ENCODE measurements around the gene DLGAP4. TPM values are rescaled to one million over a fixed set of nuclear protein-coding genes. Genes with fewer than 3 reads are reported as not detected.

Gene DLGAP4
- total and polyA plus RNA-seq, 3 experiments from 2014 or later: 15.5 to 19.3 (median 19.1) TPM

- Histone ChIP-seq H3K27me3 (ENCODE audit: insufficient read depth, low read length, poor library complexity, severe bottlenecking) (no peaks in the 10 kb centered on the region), H3K4me1 (ENCODE audit: insufficient read depth, low read length) (no peaks in the 10 kb centered on the region), H3K9me3 (ENCODE audit: low read length) (no peaks in the 10 kb centered on the region), H3K36me3 (ENCODE audit: insufficient read depth, low read length) (no peaks in the 10 kb centered on the region), H3K4me3 (ENCODE audit: low read length) (no peak overlapping the region), H3K27ac (ENCODE audit: low read depth, low read length) (no peak overlapping the region)
- no peaks in the 10 kb centered on the region for H3K9me3 Mint-ChIP-seq
- ChIA-PET CTCF (no interaction called here), POLR2A (no interaction called here)
- no peak overlapping the region for H3K27ac Mint-ChIP-seq
- no peak for DNase-seq
- no peaks in the 10 kb centered on the region for H3K4me1 Mint-ChIP-seq
- peaks cover 11 to 32% of the 10 kb centered on the region in 2 donors for H3K27me3 Mint-ChIP-seq
- peaks cover 0 to 1% (median 0%) of the 10 kb centered on the region in 3 donors for H3K36me3 Mint-ChIP-seq
- no peak overlapping the region for H3K4me3 Mint-ChIP-seq
Observed at GRCh38 chr20:36392989-36393388, 86.8 kb downstream of the DLGAP4 start.

- Mint-ChIP-seq H3K9me3 (no peaks in the 10 kb centered on the region), H3K36me3 (peaks cover 0 to 1% (median 0%) of the 10 kb centered on the region in 3 donors), H3K27ac (no peak overlapping the region), H3K4me3 (no peak overlapping the region), H3K4me1 (no peaks in the 10 kb centered on the region), H3K27me3 (peaks cover 15 to 33% of the 10 kb centered on the region in 2 donors)
- H3K27me3 ChIP-seq (ENCODE audit: insufficient read depth, low read length, poor library complexity, severe bottlenecking): no peaks in the 10 kb centered on the region
- ChIA-PET POLR2A (no interaction called here), CTCF (no interaction called here)
- DNase-seq: no peak
- no peaks in the 10 kb centered on the region for H3K4me1 ChIP-seq (ENCODE audit: insufficient read depth, low read length)
- no peak overlapping the region for H3K27ac ChIP-seq (ENCODE audit: low read depth, low read length)
- H3K4me3 ChIP-seq (ENCODE audit: low read length): no peak overlapping the region
- no peaks in the 10 kb centered on the region for H3K9me3 ChIP-seq (ENCODE audit: low read length)
- no peaks in the 10 kb centered on the region for H3K36me3 ChIP-seq (ENCODE audit: insufficient read depth, low read length)
Observed at GRCh38 chr20:36394340-36394965, 88.3 kb downstream of the DLGAP4 start.

GRCh38 chr20:36396340-36396739 is 90.2 kb downstream of the DLGAP4 start:
- H3K4me3 ChIP-seq (ENCODE audit: low read length): no peak overlapping the region
- Mint-ChIP-seq H3K4me3 (no peak overlapping the region), H3K36me3 (peaks cover 0 to 1% (median 0%) of the 10 kb centered on the region in 3 donors), H3K4me1 (peaks cover 0 to 6% (median 5%) of the 10 kb centered on the region in 3 donors), H3K27ac (peak overlapping the region in 1 of 8 donors; percentile 0), H3K9me3 (peaks cover 0 to under 1% (median 0%) of the 10 kb centered on the region in 5 donors), H3K27me3 (peaks cover 18 to 29% of the 10 kb centered on the region in 2 donors)
- no peaks in the 10 kb centered on the region for H3K4me1 ChIP-seq (ENCODE audit: insufficient read depth, low read length)
- no peaks in the 10 kb centered on the region for H3K36me3 ChIP-seq (ENCODE audit: insufficient read depth, low read length)
- no peak overlapping the region for H3K27ac ChIP-seq (ENCODE audit: low read depth, low read length)
- no peak for DNase-seq
- H3K27me3 ChIP-seq (ENCODE audit: insufficient read depth, low read length, poor library complexity, severe bottlenecking): peaks cover 4% of the 10 kb centered on the region
- ChIA-PET POLR2A (no interaction called here), CTCF (no interaction called here)
- H3K9me3 ChIP-seq (ENCODE audit: low read length): no peaks in the 10 kb centered on the region

- Histone ChIP-seq H3K36me3 (ENCODE audit: insufficient read depth, low read length) (no peaks in the 10 kb centered on the region), H3K4me3 (ENCODE audit: low read length) (no peak overlapping the region), H3K9me3 (ENCODE audit: low read length) (no peaks in the 10 kb centered on the region), H3K27ac (ENCODE audit: low read depth, low read length) (no peak overlapping the region), H3K27me3 (ENCODE audit: insufficient read depth, low read length, poor library complexity, severe bottlenecking) (peaks cover 4% of the 10 kb centered on the region), H3K4me1 (ENCODE audit: insufficient read depth, low read length) (no peaks in the 10 kb centered on the region)
- Mint-ChIP-seq H3K36me3 (no peaks in the 10 kb centered on the region), H3K4me1 (peaks cover 0 to 6% (median 5%) of the 10 kb centered on the region in 3 donors), H3K4me3 (no peak overlapping the region), H3K27me3 (peaks cover 24 to 33% of the 10 kb centered on the region in 2 donors), H3K9me3 (peaks cover 0 to 3% (median 0%) of the 10 kb centered on the region in 5 donors), H3K27ac (peak overlapping the region in 1 of 8 donors; percentile 29)
- CTCF ChIA-PET: no interaction called here
- DNase-seq: no peak
- POLR2A ChIA-PET: no interaction called here
Observed at GRCh38 chr20:36396847-36397630, 90.9 kb downstream of the DLGAP4 start.

- Histone ChIP-seq H3K9me3 (ENCODE audit: low read length) (no peaks in the 10 kb centered on the region), H3K4me1 (ENCODE audit: insufficient read depth, low read length) (no peaks in the 10 kb centered on the region), H3K27ac (ENCODE audit: low read depth, low read length) (no peak overlapping the region), H3K27me3 (ENCODE audit: insufficient read depth, low read length, poor library complexity, severe bottlenecking) (peaks cover 4% of the 10 kb centered on the region), H3K4me3 (ENCODE audit: low read length) (no peak overlapping the region), H3K36me3 (ENCODE audit: insufficient read depth, low read length) (no peaks in the 10 kb centered on the region)
- Mint-ChIP-seq H3K27ac (no peak overlapping the region), H3K9me3 (peaks cover 0 to 8% (median 3%) of the 10 kb centered on the region in 5 donors), H3K27me3 (peaks cover 32 to 34% of the 10 kb centered on the region in 2 donors), H3K4me1 (peaks cover 0 to 6% (median 5%) of the 10 kb centered on the region in 3 donors), H3K4me3 (no peak overlapping the region), H3K36me3 (peaks cover 0 to under 1% (median 0%) of the 10 kb centered on the region in 3 donors)
- ChIA-PET CTCF (interaction anchor here (1.6 kb wide), 1 partner anchor 196 kb away, joined by 3 read pairs; no protein-coding TSS in a partner anchor), POLR2A (no interaction called here)
- DNase-seq: no peak
Observed at GRCh38 chr20:36398515-36398914, 92.4 kb downstream of the DLGAP4 start.

- Histone ChIP-seq H3K27ac (ENCODE audit: low read depth, low read length) (no peak overlapping the region), H3K27me3 (ENCODE audit: insufficient read depth, low read length, poor library complexity, severe bottlenecking) (peaks cover 4% of the 10 kb centered on the region), H3K4me1 (ENCODE audit: insufficient read depth, low read length) (no peaks in the 10 kb centered on the region), H3K9me3 (ENCODE audit: low read length) (no peaks in the 10 kb centered on the region), H3K4me3 (ENCODE audit: low read length) (no peak overlapping the region), H3K36me3 (ENCODE audit: insufficient read depth, low read length) (no peaks in the 10 kb centered on the region)
- Mint-ChIP-seq H3K27ac (peak overlapping the region in 1 of 8 donors; percentile 15), H3K27me3 (peaks cover 36 to 38% of the 10 kb centered on the region in 2 donors), H3K4me3 (peak overlapping the region in 1 of 7 donors; percentile 57), H3K4me1 (peaks cover 0 to 6% (median 5%) of the 10 kb centered on the region in 3 donors), H3K36me3 (peaks cover 0 to 4% (median 0%) of the 10 kb centered on the region in 3 donors), H3K9me3 (peaks cover 0 to 8% (median 3%) of the 10 kb centered on the region in 5 donors)
- ChIA-PET CTCF (interaction anchor here (1.6 kb wide), 1 partner anchor 196 kb away, joined by 3 read pairs; no protein-coding TSS in a partner anchor), POLR2A (no interaction called here)
- DNase-seq: peak in 3 of 5 donors; percentile 8 to 44 (median 11)
Observed at GRCh38 chr20:36399147-36399968, 93.2 kb downstream of the DLGAP4 start.

- H3K36me3 ChIP-seq (ENCODE audit: insufficient read depth, low read length): no peaks in the 10 kb centered on the region
- peaks cover 0 to 8% (median 3%) of the 10 kb centered on the region in 5 donors for H3K9me3 Mint-ChIP-seq
- no peak overlapping the region for H3K4me3 Mint-ChIP-seq
- H3K27me3 Mint-ChIP-seq: peaks cover 40 to 43% of the 10 kb centered on the region in 2 donors
- DNase-seq: no peak
- H3K4me1 Mint-ChIP-seq: peaks cover 0 to 6% (median 5%) of the 10 kb centered on the region in 3 donors
- H3K27ac Mint-ChIP-seq: no peak overlapping the region
- no peak overlapping the region for H3K4me3 ChIP-seq (ENCODE audit: low read length)
- H3K9me3 ChIP-seq (ENCODE audit: low read length): no peaks in the 10 kb centered on the region
- ChIA-PET CTCF (interaction anchor here (1.6 kb wide), 1 partner anchor 197 kb away, joined by 3 read pairs; no protein-coding TSS in a partner anchor), POLR2A (no interaction called here)
- H3K4me1 ChIP-seq (ENCODE audit: insufficient read depth, low read length): no peaks in the 10 kb centered on the region
- peaks cover 0 to 4% (median 0%) of the 10 kb centered on the region in 3 donors for H3K36me3 Mint-ChIP-seq
- H3K27me3 ChIP-seq (ENCODE audit: insufficient read depth, low read length, poor library complexity, severe bottlenecking): peaks cover 4% of the 10 kb centered on the region
- H3K27ac ChIP-seq (ENCODE audit: low read depth, low read length): no peak overlapping the region
Observed at GRCh38 chr20:36399969-36400545, 93.9 kb downstream of the DLGAP4 start.
